NCI-H446 treated with DMSO at 0.1 percent for 48 hours (cell line): ENCODE results near the gene COMMD3.
A peak's percentile ranks its signal among the peaks of the same experiment; 100 is the strongest.
"Not testable (repeated sequence)": the region's sequence is repeated elsewhere in the genome, so short reads cannot be mapped to it uniquely, and the experiment has no call there.

ENCODE experiments used
- DNase-seq: peaks from one replicate; lab custom pipeline; 2025; lab: John Stamatoyannopoulos, UW

COMMD3 gene

GRCh38 chr10:22316286-22317075 is at the start of gene COMMD3:
Gene COMMD3 (plus strand): TSS chr10:22316388. CDS start chr10:22316418, 30 bp downstream.
- peak; percentile 79 for DNase-seq

GRCh38 chr10:22268503-22268902 is 47.7 kb upstream of the COMMD3 start:
- DNase-seq, result no peak

GRCh38 chr10:22271786-22272185 is 44.4 kb upstream of the COMMD3 start:
- DNase-seq, result no peak

GRCh38 chr10:22278441-22278782 is 37.8 kb upstream of the COMMD3 start:
- DNase-seq, result no peak

GRCh38 chr10:22280078-22280477 is 36.1 kb upstream of the COMMD3 start:
- no peak for DNase-seq

- DNase-seq, result peak; percentile 36
These were observed 31.1 kb upstream of the COMMD3 start for GRCh38 chr10:22285130-22285529.

- no peak for DNase-seq
These were observed 22.3 kb upstream of the COMMD3 start for GRCh38 chr10:22293747-22294404.

GRCh38 chr10:22294694-22295093 is 21.5 kb upstream of the COMMD3 start:
- DNase-seq, result no peak

GRCh38 chr10:22301193-22301592 is 15.0 kb upstream of the COMMD3 start:
- DNase-seq, result no peak

- no peak for DNase-seq
These were observed 12.7 kb upstream of the COMMD3 start for GRCh38 chr10:22303461-22303860.

GRCh38 chr10:22305721-22306120 is 10.5 kb upstream of the COMMD3 start:
- no peak for DNase-seq

GRCh38 chr10:22308390-22308789 is 7.8 kb upstream of the COMMD3 start:
- DNase-seq, result no peak

GRCh38 chr10:22309180-22310000 is 6.8 kb upstream of the COMMD3 start:
- DNase-seq, result no peak

- not testable (repeated sequence) for DNase-seq
These were observed 6.2 kb upstream of the COMMD3 start for GRCh38 chr10:22310012-22310411.

- DNase-seq, result no peak
These were observed 5.3 kb upstream of the COMMD3 start for GRCh38 chr10:22310928-22311327.

GRCh38 chr10:22314852-22315251 is 1.3 kb upstream of the COMMD3 start:
- no peak for DNase-seq

GRCh38 chr10:22315455-22316285 is 518 bp upstream of the COMMD3 start:
- peak; percentile 42 for DNase-seq

GRCh38 chr10:22317076-22317370 is 835 bp downstream of the COMMD3 start:
- no peak for DNase-seq

- no peak for DNase-seq
These were observed 1.8 kb downstream of the COMMD3 start for GRCh38 chr10:22317771-22318565.

GRCh38 chr10:22318772-22319171 is 2.6 kb downstream of the COMMD3 start:
- no peak for DNase-seq

GRCh38 chr10:22319547-22319979 is 3.4 kb downstream of the COMMD3 start:
- no peak for DNase-seq
